HUES64 (cell line): ENCODE measurements around the gene MTCH1.
"Not testable (repeated sequence)": the region's sequence is repeated elsewhere in the genome, so short reads cannot be mapped to it uniquely, and the experiment has no call there.

ENCODE experiments used
- H3K27ac ChIP-seq: 2 replicates; pipeline ENCODE4 v1.7.0; 2013; ENCODE audit warnings: low read depth, low read length, inconsistent platforms
- H3K27me3 ChIP-seq: 2 replicates; pipeline ENCODE4 v1.6.1; 2013; ENCODE audit warnings: mild to moderate bottlenecking, low read length; ENCODE audit not compliant: insufficient read depth
- H3K36me3 ChIP-seq: 2 replicates; pipeline ENCODE4 v1.6.1; 2013; ENCODE audit warnings: mild to moderate bottlenecking, low read length; ENCODE audit not compliant: insufficient read depth
- H3K4me1 ChIP-seq: 2 replicates; pipeline ENCODE4 v1.6.1; 2013; ENCODE audit warnings: mild to moderate bottlenecking, low read length, moderate library complexity; ENCODE audit not compliant: insufficient read depth
- H3K4me3 ChIP-seq: 2 replicates; pipeline ENCODE4 v1.5.1; 2013; ENCODE audit warnings: mild to moderate bottlenecking, low read length, moderate library complexity
- H3K9ac ChIP-seq: 2 replicates; pipeline ENCODE4 v1.6.1; 2013; ENCODE audit warnings: mild to moderate bottlenecking, low read depth, low read length
- H3K9me3 ChIP-seq: 2 replicates; pipeline ENCODE4 v1.6.1; 2013; ENCODE audit warnings: low read depth, low read length; ENCODE audit not compliant: insufficient read depth
- WGBS: fragments of 150-250, 120-280 bp; methylation state at CpG from one replicate; pipeline ENCODE4 v1.1.7; 2013; ENCODE audit warnings: missing lambda C conversion rate; 5-methylcytosine and 5-hydroxymethylcytosine counted together

MTCH1 gene

DNA sequence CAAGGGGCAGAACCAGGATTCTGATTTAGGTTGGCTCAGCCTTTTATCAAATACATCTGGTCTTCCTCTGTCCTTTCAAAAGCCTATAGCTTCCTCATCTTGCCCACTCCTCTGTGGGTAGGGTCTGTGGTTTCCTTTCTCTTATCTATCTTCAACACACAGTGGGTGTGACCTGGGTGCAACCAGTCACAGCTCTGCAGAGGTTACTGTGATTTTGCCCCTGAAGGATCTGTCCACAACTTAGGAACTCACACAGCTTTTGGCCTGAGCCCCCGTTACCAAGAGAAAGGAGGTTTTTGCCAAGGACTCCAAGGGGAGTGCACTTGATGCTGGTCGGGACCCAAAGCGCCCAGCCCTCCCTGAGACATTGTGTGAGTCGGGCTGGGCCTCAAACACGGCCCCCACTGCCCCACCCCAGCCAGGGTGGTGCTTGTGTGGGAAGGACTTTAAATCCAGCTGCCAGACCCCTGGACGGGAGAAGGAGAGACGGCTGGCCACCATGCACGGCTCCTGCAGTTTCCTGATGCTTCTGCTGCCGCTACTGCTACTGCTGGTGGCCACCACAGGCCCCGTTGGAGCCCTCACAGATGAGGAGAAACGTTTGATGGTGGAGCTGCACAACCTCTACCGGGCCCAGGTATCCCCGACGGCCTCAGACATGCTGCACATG is 31.6 kb downstream of the MTCH1 start, which contains the start of gene PI16:
TSS of gene PI16 (plus strand) at position 477 of the 670 bp plus-strand sequence. CDS start at position 500, 23 bp downstream.
- no peaks in the 10 kb centered on the region for H3K27me3 ChIP-seq

DNA sequence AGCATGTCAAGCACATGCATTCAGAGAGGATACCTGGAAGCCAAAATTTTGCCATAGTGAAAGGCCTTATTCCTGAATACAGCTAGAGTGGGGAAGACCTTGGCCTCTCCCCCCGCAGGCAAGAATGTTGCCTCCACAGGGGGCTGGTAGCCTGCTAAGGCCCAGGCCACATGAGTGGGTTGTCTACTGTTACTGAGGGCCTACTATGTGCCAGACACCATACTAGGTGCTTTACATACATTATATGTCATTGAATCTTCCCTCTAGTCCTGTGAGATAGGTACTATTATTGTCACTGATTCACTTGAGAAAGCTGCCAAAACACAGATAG is 32.1 kb downstream of the MTCH1 start:
- no peaks in the 10 kb centered on the region for H3K36me3 ChIP-seq
- no peak overlapping the region for H3K9ac ChIP-seq
- 88% methylated on average over 1 of the region's 1 CpG for WGBS
- no peaks in the 10 kb centered on the region for H3K27me3 ChIP-seq
- H3K9me3 ChIP-seq = no peaks in the 10 kb centered on the region
- peaks cover 8% of the 10 kb centered on the region for H3K4me1 ChIP-seq
- H3K27ac ChIP-seq = no peak overlapping the region
- H3K4me3 ChIP-seq = no peak overlapping the region

More for the DNA sequence above, 31.6 kb downstream of the MTCH1 start, which contains the start of gene PI16:
- no peaks in the 10 kb centered on the region for H3K9me3 ChIP-seq
- H3K9ac ChIP-seq = no peak within 1 kb of the TSS
- peaks cover 6% of the 10 kb centered on the region for H3K4me1 ChIP-seq
- no peak within 1 kb of the TSS for H3K27ac ChIP-seq
- no peak within 1 kb of the TSS for H3K4me3 ChIP-seq
- WGBS = 86% methylated on average over 14 of the region's 14 CpGs
- H3K36me3 ChIP-seq = no peaks in the 10 kb centered on the region

DNA sequence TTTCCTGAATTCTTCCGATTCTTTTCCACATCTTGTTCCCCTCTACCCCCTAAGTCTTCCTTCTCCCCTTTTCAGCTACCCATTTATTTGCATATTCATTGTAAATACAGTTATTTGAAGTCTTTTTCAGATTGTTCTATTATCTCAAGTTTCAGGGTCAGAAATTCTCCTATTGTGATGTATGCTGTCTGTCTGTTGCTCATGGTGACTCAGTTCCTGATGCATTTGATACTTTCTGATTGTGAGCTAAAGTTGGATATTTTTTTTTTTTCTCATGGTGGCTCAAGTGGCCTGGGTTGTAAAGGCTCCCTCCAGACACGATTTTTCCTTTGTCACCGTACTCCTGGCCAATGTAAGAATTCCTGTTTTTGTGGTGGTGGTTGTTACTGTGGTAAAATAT is 36.4 kb downstream of the MTCH1 start:
- 61% methylated on average over 1 of the region's 3 CpGs for WGBS
- no peaks in the 10 kb centered on the region for H3K9me3 ChIP-seq
- no peaks in the 10 kb centered on the region for H3K27me3 ChIP-seq
- no peak overlapping the region for H3K27ac ChIP-seq
- peaks cover 13% of the 10 kb centered on the region for H3K4me1 ChIP-seq
- H3K4me3 ChIP-seq = no peak overlapping the region
- no peak overlapping the region for H3K9ac ChIP-seq
- H3K36me3 ChIP-seq = no peaks in the 10 kb centered on the region

DNA sequence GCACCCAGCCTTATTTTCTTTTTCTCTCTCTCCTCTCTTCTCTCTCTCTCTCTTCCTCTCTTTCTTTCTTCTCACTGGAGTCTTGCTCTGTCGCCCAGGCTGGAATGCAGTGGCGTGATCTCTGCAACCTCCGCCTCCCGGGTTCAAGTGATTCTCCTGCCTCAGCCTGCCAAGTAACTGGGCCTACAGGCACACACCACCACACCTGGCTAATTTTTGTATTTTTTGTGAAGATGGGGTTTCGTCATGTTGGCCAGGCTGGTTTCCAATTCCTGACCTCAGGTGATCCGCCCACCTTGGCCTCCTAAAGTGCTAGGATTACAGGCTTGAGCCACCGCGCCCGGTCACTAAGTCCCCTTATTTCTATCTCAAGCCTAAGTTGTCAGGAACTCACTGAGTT is 36.9 kb downstream of the MTCH1 start:
- 86% methylated on average over 9 of the region's 9 CpGs for WGBS
- not testable (repeated sequence) for H3K9ac ChIP-seq, H3K9me3 ChIP-seq, H3K27me3 ChIP-seq, H3K4me3 ChIP-seq, H3K27ac ChIP-seq, H3K36me3 ChIP-seq
- peaks cover 13% of the 10 kb centered on the region for H3K4me1 ChIP-seq

DNA sequence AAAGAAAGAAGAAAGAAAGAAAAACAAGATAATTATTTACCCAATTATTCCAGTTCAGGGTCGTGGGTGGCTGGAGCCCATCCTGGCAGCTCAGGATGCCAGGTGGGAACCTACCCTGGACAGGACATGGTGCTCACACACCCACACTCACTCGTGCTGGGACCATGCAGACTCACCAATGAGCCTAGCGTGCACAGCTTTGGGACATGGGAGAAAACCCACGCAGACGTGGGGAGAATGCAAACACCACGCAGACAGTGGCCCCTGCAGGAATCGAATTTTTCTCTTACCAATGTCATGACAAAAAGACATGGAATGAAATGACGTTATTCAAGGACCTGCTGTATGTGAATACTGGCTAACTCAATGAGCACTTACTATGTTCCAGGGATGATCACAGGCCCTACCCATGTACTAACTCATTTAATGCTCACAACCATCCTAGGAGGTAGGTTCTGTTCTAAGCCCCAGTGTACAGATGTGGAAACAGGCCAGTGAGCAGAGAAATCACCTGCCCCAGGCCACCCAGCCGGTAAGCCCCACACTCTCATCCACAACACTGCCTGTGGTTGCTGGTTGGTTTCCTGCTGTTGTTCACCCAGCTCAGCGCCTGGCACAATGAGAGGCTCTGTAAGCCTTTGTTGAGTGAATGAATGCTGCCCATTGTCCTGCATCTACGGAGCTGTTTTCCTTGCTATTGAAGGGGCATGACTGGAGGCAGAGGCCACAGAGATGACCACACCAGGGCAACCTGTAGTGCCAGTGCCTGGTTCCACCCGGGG is 38.2 kb downstream of the MTCH1 start:
- Histone ChIP-seq H3K9ac (no peak overlapping the region), H3K27me3 (no peaks in the 10 kb centered on the region), H3K4me3 (no peak overlapping the region), H3K27ac (no peak overlapping the region), H3K36me3 (no peaks in the 10 kb centered on the region), H3K9me3 (no peaks in the 10 kb centered on the region), H3K4me1 (peaks cover 13% of the 10 kb centered on the region)
- WGBS = 89% methylated on average over 12 of the region's 12 CpGs

DNA sequence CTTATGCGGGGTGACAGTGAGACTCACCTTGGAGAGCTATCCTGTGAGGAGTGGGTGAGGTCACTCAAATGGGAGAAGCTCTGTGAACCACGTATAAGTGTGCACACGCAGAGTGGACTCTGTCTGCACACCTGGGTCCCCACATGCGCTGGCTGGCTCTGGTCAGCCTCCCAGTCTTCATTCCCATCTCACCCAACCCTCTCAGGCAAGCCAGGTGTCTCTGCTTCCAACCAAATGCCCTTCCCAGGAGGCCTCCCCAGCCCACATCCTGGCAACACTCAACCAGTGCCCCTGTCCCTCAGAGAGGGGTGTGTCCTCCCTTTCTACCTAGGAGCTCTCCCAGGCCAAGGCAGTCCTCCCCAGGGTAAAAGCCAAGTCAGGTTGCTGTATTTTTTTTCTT is 39.5 kb downstream of the MTCH1 start:
- Histone ChIP-seq H3K4me1 (peaks cover 13% of the 10 kb centered on the region), H3K27me3 (no peaks in the 10 kb centered on the region), H3K4me3 (no peak overlapping the region), H3K9me3 (no peaks in the 10 kb centered on the region), H3K36me3 (no peaks in the 10 kb centered on the region), H3K9ac (no peak overlapping the region), H3K27ac (no peak overlapping the region)
- WGBS = 93% methylated on average over 4 of the region's 4 CpGs

DNA sequence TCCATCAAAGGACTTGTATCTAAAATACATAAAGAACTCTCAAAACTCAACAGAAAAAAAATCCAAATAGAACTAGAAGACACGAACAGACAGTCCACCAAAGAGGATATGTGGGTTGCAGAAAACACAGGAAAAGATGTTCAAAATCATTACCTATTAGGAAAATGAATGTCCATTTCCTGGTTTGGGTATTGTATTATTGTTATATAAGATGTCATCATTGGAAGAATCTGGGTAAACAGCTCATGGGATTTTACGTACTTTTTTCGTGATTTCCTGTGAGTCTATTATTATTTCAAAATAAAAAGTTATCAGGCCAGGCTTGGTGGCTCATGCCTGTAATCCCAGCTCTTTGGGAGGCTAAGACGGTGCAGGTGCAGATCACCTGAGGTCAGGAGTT is 40.7 kb downstream of the MTCH1 start:
- no peaks in the 10 kb centered on the region for H3K27me3 ChIP-seq
- H3K4me1 ChIP-seq = peaks cover 13% of the 10 kb centered on the region
- WGBS = 95% methylated on average over 3 of the region's 4 CpGs
- no peak overlapping the region for H3K4me3 ChIP-seq
- no peaks in the 10 kb centered on the region for H3K9me3 ChIP-seq
- no peak overlapping the region for H3K9ac ChIP-seq
- no peak overlapping the region for H3K27ac ChIP-seq
- H3K36me3 ChIP-seq = no peaks in the 10 kb centered on the region

DNA sequence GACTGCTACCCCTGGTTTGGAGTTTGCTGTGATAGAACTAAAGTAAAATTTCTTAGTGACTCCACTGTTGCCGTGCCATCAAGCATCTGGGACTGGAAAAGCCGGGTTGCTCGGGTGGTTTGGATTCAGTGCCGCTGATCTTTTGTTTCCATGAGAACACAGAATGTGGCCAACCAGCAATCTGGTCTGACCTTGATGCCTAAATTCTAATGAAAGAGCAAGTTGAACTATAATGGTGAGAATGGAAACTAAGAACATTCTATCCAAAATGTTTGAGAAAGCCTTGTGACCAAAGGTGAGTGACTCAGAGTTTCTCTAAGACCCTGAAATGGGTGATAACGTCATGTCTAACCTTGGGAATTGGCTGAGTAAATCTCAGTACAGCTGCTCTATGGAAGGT is 41.3 kb downstream of the MTCH1 start:
- 85% methylated on average over 5 of the region's 5 CpGs for WGBS
- Histone ChIP-seq H3K4me1 (peaks cover 9% of the 10 kb centered on the region), H3K27me3 (no peaks in the 10 kb centered on the region), H3K4me3 (no peak overlapping the region), H3K36me3 (no peaks in the 10 kb centered on the region), H3K27ac (no peak overlapping the region), H3K9ac (no peak overlapping the region), H3K9me3 (no peaks in the 10 kb centered on the region)

DNA sequence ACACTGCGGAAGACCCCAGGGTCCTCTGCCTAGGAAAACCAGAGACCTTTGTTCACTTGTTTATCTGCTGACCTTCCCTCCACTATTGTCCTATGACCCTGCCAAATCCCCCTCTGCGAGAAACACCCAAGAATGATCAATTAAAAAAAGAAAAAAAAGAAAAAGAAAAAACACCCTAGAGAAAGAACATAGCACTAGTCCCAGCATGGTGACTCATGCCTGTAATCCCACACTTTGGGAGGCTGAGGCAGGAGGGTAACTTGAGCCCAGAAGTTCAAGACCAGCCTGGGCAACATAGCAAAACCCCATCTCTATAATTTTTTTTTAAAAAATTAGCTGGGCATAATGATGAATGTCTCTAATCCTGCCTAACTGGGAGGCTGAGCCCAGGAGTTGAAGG is 43.7 kb downstream of the MTCH1 start:
- not testable (repeated sequence) for H3K9ac ChIP-seq, H3K4me3 ChIP-seq, H3K36me3 ChIP-seq, H3K27ac ChIP-seq, H3K9me3 ChIP-seq, H3K27me3 ChIP-seq, H3K4me1 ChIP-seq
- no CpG with 5 or more reads among the region's 2 CpGs for WGBS

DNA sequence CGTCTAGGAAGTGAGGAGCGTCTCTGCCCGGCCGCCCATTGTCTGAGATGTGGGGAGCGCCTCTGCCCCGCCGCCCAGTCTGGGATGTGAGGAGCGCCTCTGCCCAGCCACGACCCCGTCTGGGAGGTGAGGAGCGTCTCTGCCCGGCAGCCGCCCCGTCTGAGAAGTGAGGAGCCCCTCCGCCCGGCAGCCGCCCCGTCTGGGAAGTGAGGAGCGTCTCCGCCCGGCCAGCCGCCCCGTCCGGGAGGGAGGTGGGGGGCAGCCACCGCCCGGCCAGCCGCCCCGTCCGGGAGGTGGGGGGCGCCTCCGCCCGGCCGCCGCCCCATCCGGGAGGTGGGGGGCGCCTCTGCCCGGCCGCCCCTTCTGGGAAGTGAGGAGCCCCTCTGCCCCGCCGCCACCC is 44.4 kb downstream of the MTCH1 start:
- not testable (repeated sequence) for H3K27me3 ChIP-seq, H3K27ac ChIP-seq, H3K4me3 ChIP-seq, H3K9ac ChIP-seq, H3K36me3 ChIP-seq, H3K4me1 ChIP-seq, H3K9me3 ChIP-seq
- 95% methylated on average over 40 of the region's 40 CpGs for WGBS

DNA sequence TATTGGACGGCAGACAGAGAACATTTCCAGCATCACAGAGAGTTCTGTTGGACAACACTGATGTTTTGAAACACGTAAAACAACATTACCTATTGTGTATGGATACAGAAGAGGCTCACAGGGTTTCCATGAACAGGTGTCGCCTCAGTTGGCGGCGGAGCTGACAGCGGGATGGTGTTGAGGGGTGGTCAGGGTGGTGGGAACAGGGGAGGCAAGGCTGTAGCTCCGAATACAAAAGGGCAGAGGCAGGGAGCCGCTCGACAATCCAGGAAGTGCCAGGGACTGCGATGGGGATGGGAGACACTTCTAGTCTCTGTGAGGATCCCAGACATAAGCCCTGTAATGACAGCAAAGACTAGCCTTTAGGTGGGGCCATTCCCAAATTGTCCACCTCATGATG is 46.0 kb downstream of the MTCH1 start:
- H3K9me3 ChIP-seq = no peaks in the 10 kb centered on the region
- H3K4me1 ChIP-seq = no peaks in the 10 kb centered on the region
- no peaks in the 10 kb centered on the region for H3K36me3 ChIP-seq
- 93% methylated on average over 10 of the region's 10 CpGs for WGBS
- H3K4me3 ChIP-seq = no peak overlapping the region
- no peaks in the 10 kb centered on the region for H3K27me3 ChIP-seq
- H3K9ac ChIP-seq = no peak overlapping the region
- no peak overlapping the region for H3K27ac ChIP-seq
